B cell (primary cell): ENCODE results near the gene KTI12. TPM values are rescaled to one million over a fixed set of nuclear protein-coding genes. Genes with fewer than 3 reads are reported as not detected.
"Not testable (repeated sequence)": the region's sequence is repeated elsewhere in the genome, so short reads cannot be mapped to it uniquely, and the experiment has no call there.

Experiments used
- ATAC-seq: fragments of 200-7000 bp; cut with Tn5 transposase; one replicate; pipeline ENCODE4 v1.10.0; 2021; ENCODE audit warnings: low read depth, mild to moderate bottlenecking, moderate number of reproducible peaks, moderate library complexity
- CTCF ChIA-PET: fragments of 350-600 bp; sonication (Branson Sonifier 250); formaldehyde crosslinking; loops from one replicate; lab custom pipeline; 2021; ENCODE audit warnings: antibody characterized with exemption, inconsistent platforms; lab: Charles Lee
- POLR2A ChIA-PET: fragments of 350-600 bp; sonication (Branson Sonifier 250); formaldehyde crosslinking; loops from one replicate; lab custom pipeline; 2021; ENCODE audit warnings: antibody characterized with exemption; lab: Charles Lee
- DNase-seq: peaks from one replicate; pipeline ENCODE4 v3.0.0; 2013
- H2AFZ ChIP-seq: 2 replicates; pipeline ENCODE4 v1.6.1; 2012; ENCODE audit warnings: mild to moderate bottlenecking, low read depth, low read length; ENCODE audit not compliant: insufficient read depth, poor library complexity, severe bottlenecking
- H3K27ac ChIP-seq, 2 donors: 1 replicate in 1 of 2; 2 replicates in 1 of 2; pipeline ENCODE4 v1.5.1; 2012 to 2013; ENCODE audit warnings: low read length in 2 of 2, mild to moderate bottlenecking in 2 of 2, moderate library complexity in 1 of 2
- H3K27me3 ChIP-seq, 4 experiments: fragments of 200-600 bp in 1 of 4; sonication (generic) in 1 of 4; replicated peaks in 1 of 4; 1 replicate in 2 of 4; 2 replicates in 2 of 4; pipeline versions ENCODE4 v1.6.1 to v1.7.0; 2013 to 2016; ENCODE audit warnings: low read length in 3 of 4, mild to moderate bottlenecking in 2 of 4, mixed read lengths in 1 of 4, moderate library complexity in 1 of 4; ENCODE audit not compliant: insufficient read depth in 4 of 4, control insufficient read depth in 3 of 4; ENCODE audit errors: control extremely low read depth in 1 of 4
- H3K36me3 ChIP-seq, 2 experiments: replicated peaks in 1 of 2; 1 replicate in 1 of 2; 2 replicates in 1 of 2; pipeline versions ENCODE4 v1.6.1 to v1.7.1; 2013; ENCODE audit warnings: low read length in 1 of 2; ENCODE audit not compliant: insufficient read depth in 2 of 2, control insufficient read depth in 1 of 2; ENCODE audit errors: control extremely low read depth in 1 of 2, extremely low read depth in 1 of 2
- H3K4me1 ChIP-seq, 2 donors: fragments of 200-600 bp in 1 of 2; sonication (generic) in 1 of 2; 1 replicate in 1 of 2; 2 replicates in 1 of 2; pipeline versions ENCODE4 v1.5.1 to v1.6.1; 2013 to 2017; ENCODE audit warnings: low read length in 2 of 2; ENCODE audit not compliant: control insufficient read depth in 2 of 2, insufficient read depth in 2 of 2
- H3K4me2 ChIP-seq: replicated peaks from 2 replicates; pipeline ENCODE3; 2012; ENCODE audit warnings: mild to moderate bottlenecking, low read depth, low read length; ENCODE audit not compliant: poor library complexity, severe bottlenecking
- H3K4me3 ChIP-seq, 5 experiments: fragments of 200-600 bp in 1 of 5; sonication (generic) in 1 of 5; 1 replicate in 3 of 5; 2 replicates in 2 of 5; pipeline versions ENCODE4 v1.5.1 to v1.7.0; 2011 to 2016; ENCODE audit warnings: low read length in 4 of 5, mild to moderate bottlenecking in 4 of 5, low read depth in 2 of 5, control low read depth in 1 of 5, moderate library complexity in 1 of 5; ENCODE audit not compliant: insufficient read depth in 1 of 5; ENCODE audit errors: control extremely low read depth in 1 of 5, extremely low read depth in 1 of 5
- H3K79me2 ChIP-seq: fragments of 200-600 bp; sonication (generic); one replicate; pipeline ENCODE4 v1.6.0; 2016; ENCODE audit warnings: low read length; ENCODE audit not compliant: control insufficient read depth, insufficient read depth
- H3K9ac ChIP-seq: fragments of 200-600 bp; sonication (generic); 2 replicates; pipeline ENCODE4 v1.6.1; 2017; ENCODE audit warnings: mild to moderate bottlenecking, low read length, moderate library complexity
- H3K9me3 ChIP-seq, 3 donors: one replicate each; pipeline versions ENCODE4 v1.6.1 to v1.7.1; 2013; ENCODE audit warnings: low read length in 2 of 3; ENCODE audit not compliant: control insufficient read depth in 2 of 3, insufficient read depth in 1 of 3; ENCODE audit errors: control extremely low read depth in 1 of 3
- H4K20me1 ChIP-seq: 2 replicates; pipeline ENCODE4 v1.6.0; 2012; ENCODE audit warnings: mild to moderate bottlenecking, low read length; ENCODE audit not compliant: insufficient read depth, control insufficient read depth, poor library complexity, severe bottlenecking
- H3K27ac Mint-ChIP-seq: one replicate; pipeline ENCODE4 v1.8.0; 2021; ENCODE audit warnings: mixed read lengths
- H3K27me3 Mint-ChIP-seq: one replicate; pipeline ENCODE4 v1.8.0; 2021; ENCODE audit warnings: mixed read lengths
- H3K4me1 Mint-ChIP-seq: one replicate; pipeline ENCODE4 v1.8.0; 2021; ENCODE audit warnings: mixed read lengths
- H3K4me3 Mint-ChIP-seq: one replicate; pipeline ENCODE4 v1.8.0; 2021; ENCODE audit warnings: mixed read lengths
- H3K9me3 Mint-ChIP-seq: one replicate; pipeline ENCODE4 v1.8.0; 2022; ENCODE audit warnings: mixed read lengths; ENCODE audit not compliant: insufficient read depth
- EZH2 ChIP-seq: IDR thresholded peaks from 2 replicates; pipeline ENCODE4 v1.6.1; 2012; ENCODE audit warnings: borderline replicate concordance, low read depth, mild to moderate bottlenecking, moderate library complexity, low read length; ENCODE audit not compliant: insufficient read depth, poor library complexity, severe bottlenecking
- WGBS: methylation state at CpG from one replicate; pipeline ENCODE4 v1.1.5; 2013; ENCODE audit warnings: missing lambda C conversion rate; ENCODE audit not compliant: insufficient coverage; 5-methylcytosine and 5-hydroxymethylcytosine counted together
- intact Hi-C: fragments of 100-400 bp; cut with micrococcal nuclease; formaldehyde crosslinking; loops from one replicate; pipeline ENCODE4 v1.10.0; 2022
- polyA plus RNA-seq: library from polyadenylated mRNA; depleted of rRNA; stranded (reverse); fragments of >200 nt; gene quantifications from 2 replicates; pipeline ENCODE4 v1.2.3, GENCODE V29; 2012
- total RNA-seq, 2 donors: library from RNA; stranded (reverse); fragments of 120-200 nt in 1 of 2; gene quantifications; 1 replicate in 1 of 2; 2 replicates in 1 of 2; pipeline versions ENCODE4 v1.2.3 to v1.2.4, GENCODE V29; 2013 to 2022
- TF ChIP-seq, protein P1 (sequence below): fragments of 200-600 bp; IDR thresholded peaks from one replicate; pipeline ENCODE4 v1.8.0; 2022; ENCODE audit warnings: antibody characterized with exemption, mild to moderate bottlenecking

The KTI12 gene
- total and polyA plus RNA-seq, 2 donors (not counting 1 experiment from before 2014, with no cell fraction given) = 14.7 to 22.5 TPM

DNA sequence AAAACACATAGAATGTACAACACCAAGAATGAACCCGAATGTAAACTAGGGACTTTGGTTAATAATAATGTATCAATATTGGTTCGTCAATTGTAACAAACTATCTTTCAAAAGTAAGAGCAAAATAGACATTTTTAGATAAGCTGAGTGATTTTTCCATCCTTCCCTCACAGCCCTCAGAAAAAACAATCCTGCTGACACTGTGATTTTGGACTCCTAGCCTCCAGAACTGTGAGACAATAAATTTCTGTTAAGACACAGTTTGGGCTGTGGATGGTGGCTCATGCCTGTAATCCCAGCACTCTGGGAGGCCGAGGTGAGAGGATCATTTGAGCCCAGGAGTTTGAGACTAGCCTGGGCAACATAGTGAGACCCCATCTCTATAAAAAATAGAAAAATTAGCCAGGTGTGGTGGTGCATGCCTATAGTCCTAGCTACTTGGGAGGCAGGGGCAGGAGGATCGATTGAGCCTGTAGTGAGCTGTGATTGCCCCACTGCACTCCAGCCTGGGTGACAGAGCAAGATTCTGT lies 12.1 kb upstream of the KTI12 start:
- H3K9me3 Mint-ChIP-seq, CTCF ChIA-PET, ATAC-seq: not testable (repeated sequence)

GRCh38 chr1:52045236-52045635 lies 11.6 kb upstream of the KTI12 start:
- Mint-ChIP-seq H3K27ac (no peak overlapping the region), H3K4me1 (peaks cover 1% of the 10 kb centered on the region), H3K27me3 (no peaks in the 10 kb centered on the region), H3K4me3 (no peak overlapping the region), H3K9me3 (no peaks in the 10 kb centered on the region)
- no CpG with 5 or more reads among the region's 2 CpGs for WGBS
- H3K9me3 ChIP-seq = no peaks in the 10 kb centered on the region
- H4K20me1 ChIP-seq = peaks cover 14% of the 10 kb centered on the region
- H3K79me2 ChIP-seq = peaks cover 47% of the 10 kb centered on the region
- POLR2A ChIA-PET = no interaction called here
- H3K4me3 ChIP-seq = no peak overlapping the region
- no peak for DNase-seq
- H3K27me3 ChIP-seq = no peaks in the 10 kb centered on the region
- no peak overlapping the region for H3K9ac ChIP-seq
- H3K36me3 ChIP-seq = peaks cover 3 to 9% of the 10 kb centered on the region in 2 experiments
- H3K27ac ChIP-seq = no peak overlapping the region
- intact Hi-C loops = no loop called here
- CTCF ChIA-PET = no interaction called here
- no peaks in the 10 kb centered on the region for H3K4me1 ChIP-seq
- no peak overlapping the region for H2AFZ ChIP-seq
- no peak overlapping the region for H3K4me2 ChIP-seq
- TF ChIP-seq EZH2 = no peak
- TF ChIP-seq, protein P1, sequence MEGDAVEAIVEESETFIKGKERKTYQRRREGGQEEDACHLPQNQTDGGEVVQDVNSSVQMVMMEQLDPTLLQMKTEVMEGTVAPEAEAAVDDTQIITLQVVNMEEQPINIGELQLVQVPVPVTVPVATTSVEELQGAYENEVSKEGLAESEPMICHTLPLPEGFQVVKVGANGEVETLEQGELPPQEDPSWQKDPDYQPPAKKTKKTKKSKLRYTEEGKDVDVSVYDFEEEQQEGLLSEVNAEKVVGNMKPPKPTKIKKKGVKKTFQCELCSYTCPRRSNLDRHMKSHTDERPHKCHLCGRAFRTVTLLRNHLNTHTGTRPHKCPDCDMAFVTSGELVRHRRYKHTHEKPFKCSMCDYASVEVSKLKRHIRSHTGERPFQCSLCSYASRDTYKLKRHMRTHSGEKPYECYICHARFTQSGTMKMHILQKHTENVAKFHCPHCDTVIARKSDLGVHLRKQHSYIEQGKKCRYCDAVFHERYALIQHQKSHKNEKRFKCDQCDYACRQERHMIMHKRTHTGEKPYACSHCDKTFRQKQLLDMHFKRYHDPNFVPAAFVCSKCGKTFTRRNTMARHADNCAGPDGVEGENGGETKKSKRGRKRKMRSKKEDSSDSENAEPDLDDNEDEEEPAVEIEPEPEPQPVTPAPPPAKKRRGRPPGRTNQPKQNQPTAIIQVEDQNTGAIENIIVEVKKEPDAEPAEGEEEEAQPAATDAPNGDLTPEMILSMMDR = no peak
- no peak for ATAC-seq

More for the DNA sequence above, 12.1 kb upstream of the KTI12 start:
- DNase-seq, H2AFZ ChIP-seq, H3K9me3 ChIP-seq, H3K4me2 ChIP-seq, H3K4me1 Mint-ChIP-seq, H3K4me3 Mint-ChIP-seq, H3K27ac Mint-ChIP-seq, H3K27ac ChIP-seq, H3K4me3 ChIP-seq, intact Hi-C loops, H3K27me3 ChIP-seq, H3K4me1 ChIP-seq, H3K36me3 ChIP-seq, H3K9ac ChIP-seq, POLR2A ChIA-PET, H3K27me3 Mint-ChIP-seq: not testable (repeated sequence)
- 100% methylated on average over 1 of the region's 4 CpGs for WGBS
- peaks cover 51% of the 10 kb centered on the region for H3K79me2 ChIP-seq
- peaks cover 14% of the 10 kb centered on the region for H4K20me1 ChIP-seq
